Endothelial cell of umbilical vein (primary cell): ENCODE measurements around the gene PAK6. TPM values are rescaled to one million over a fixed set of nuclear protein-coding genes. Genes with fewer than 3 reads are reported as not detected.

ENCODE experiments used
- BruUV-seq: library from RNA; stranded (reverse); fragments of 400-500 nt; replicated peaks from 2 replicates; lab custom pipeline; 2021; lab: Mats Ljungman, UMichigan
- CTCF ChIA-PET: fragments of 300-600, 350-600 bp; sonication (Branson Sonifier 250); formaldehyde crosslinking; loops from one replicate; lab custom pipeline; 2021; ENCODE audit warnings: antibody characterized with exemption, inconsistent platforms; lab: Charles Lee
- POLR2A ChIA-PET: fragments of 300-600, 350-600 bp; sonication (Branson Sonifier 250); formaldehyde crosslinking; loops from one replicate; lab custom pipeline; 2021; ENCODE audit warnings: antibody characterized with exemption, inconsistent platforms; lab: Charles Lee
- DNase-seq: peaks from one replicate; pipeline ENCODE4 v3.0.0-alpha.2; 2011; ENCODE audit warnings: low read depth, low spot score
- FAIRE-seq: peaks from 2 replicates; lab custom pipeline; 2011; peaks lifted over from hg19 to GRCh38; lab: Jason Lieb, UNC
- H2AFZ ChIP-seq: 2 replicates; pipeline ENCODE4 v1.6.0; 2012; ENCODE audit warnings: low read depth, low read length, control low read depth, inconsistent platforms
- H3K27ac ChIP-seq: 2 replicates; pipeline ENCODE4 v1.5.1; 2011; ENCODE audit warnings: low read depth, mild to moderate bottlenecking, control low read depth, low read length, moderate library complexity; ENCODE audit not compliant: insufficient read depth
- H3K27me3 ChIP-seq, 2 experiments: 2 replicates each; pipeline versions ENCODE4 v1.6.0 to v1.6.1; 2011; ENCODE audit warnings: low read length in 2 of 2, mixed read lengths in 1 of 2; ENCODE audit not compliant: control insufficient read depth in 2 of 2, insufficient read depth in 2 of 2
- H3K36me3 ChIP-seq, 2 experiments: 2 replicates in 1 of 2; 3 replicates in 1 of 2; pipeline ENCODE4 v1.5.1; 2011; ENCODE audit warnings: low read length in 2 of 2, mild to moderate bottlenecking in 1 of 2, moderate library complexity in 1 of 2; ENCODE audit not compliant: control insufficient read depth in 2 of 2, insufficient read depth in 2 of 2; ENCODE audit errors: extremely low read depth in 1 of 2
- H3K4me1 ChIP-seq: 3 replicates; pipeline ENCODE4 v1.5.1; 2011; ENCODE audit warnings: mild to moderate bottlenecking, low read length; ENCODE audit not compliant: control insufficient read depth, insufficient read depth; ENCODE audit errors: extremely low read depth
- H3K4me2 ChIP-seq: 2 replicates; pipeline ENCODE4 v1.6.1; 2011; ENCODE audit warnings: low read length, control low read depth, mixed read lengths; ENCODE audit not compliant: insufficient read depth
- H3K4me3 ChIP-seq, 3 experiments: fragments of 200-600 bp in 1 of 3; sonication (generic), shearing (Covaris generic) in 1 of 3; replicated peaks in 1 of 3; 2 replicates each; pipeline ENCODE4 v1.5.1; 2011 to 2016; ENCODE audit warnings: control low read depth in 3 of 3, low read length in 3 of 3, mild to moderate bottlenecking in 2 of 3, inconsistent platforms in 1 of 3, low read depth in 1 of 3, moderate library complexity in 1 of 3; ENCODE audit not compliant: insufficient read depth in 1 of 3
- H3K79me2 ChIP-seq: 2 replicates; pipeline ENCODE4 v1.6.0; 2012; ENCODE audit warnings: low read length, inconsistent platforms; ENCODE audit not compliant: control insufficient read depth, insufficient read depth
- H3K9ac ChIP-seq: replicated peaks from 2 replicates; pipeline ENCODE3; 2011; ENCODE audit warnings: low read length, control low read depth; ENCODE audit not compliant: insufficient read depth; ENCODE audit errors: extremely low read depth
- H3K9me1 ChIP-seq: replicated peaks from 3 replicates; pipeline ENCODE4 v1.6.0; 2011; ENCODE audit warnings: mild to moderate bottlenecking, low read length; ENCODE audit not compliant: control insufficient read depth, insufficient read depth; ENCODE audit errors: extremely low read depth
- H3K9me3 ChIP-seq: replicated peaks from 2 replicates; pipeline ENCODE4 v1.5.1; 2012; ENCODE audit warnings: low read length, inconsistent platforms; ENCODE audit not compliant: control insufficient read depth, insufficient read depth
- H4K20me1 ChIP-seq: replicated peaks from 2 replicates; pipeline ENCODE3; 2011; ENCODE audit warnings: mild to moderate bottlenecking, low read length; ENCODE audit not compliant: control insufficient read depth, insufficient read depth; ENCODE audit errors: extremely low read depth
- CTCF ChIP-seq, 2 donors: IDR thresholded peaks; 1 replicate in 1 of 2; 2 replicates in 1 of 2; pipeline ENCODE4 v1.5.1; 2011; ENCODE audit warnings: low read length in 2 of 2, mild to moderate bottlenecking in 2 of 2, moderate library complexity in 2 of 2, control low read depth in 1 of 2, inconsistent platforms in 1 of 2, low read depth in 1 of 2; ENCODE audit not compliant: insufficient read depth in 1 of 2; ENCODE audit errors: extremely low read depth in 1 of 2
- EZH2 ChIP-seq: IDR thresholded peaks from 2 replicates; pipeline ENCODE4 v1.6.1; 2012; ENCODE audit warnings: borderline replicate concordance, low read depth, mild to moderate bottlenecking, moderate library complexity, low read length, inconsistent platforms; ENCODE audit not compliant: severe bottlenecking
- FOS ChIP-seq: IDR thresholded peaks from 2 replicates; pipeline ENCODE4 v1.6.1; 2011; ENCODE audit warnings: mild to moderate bottlenecking, low read length, moderate library complexity, borderline replicate concordance; ENCODE audit not compliant: insufficient read depth
- GATA2 ChIP-seq: IDR thresholded peaks from 2 replicates; pipeline ENCODE4 v1.7.0; 2011; ENCODE audit warnings: low read depth, mild to moderate bottlenecking, moderate library complexity, mixed read lengths, low read length; ENCODE audit not compliant: insufficient read length, insufficient read depth
- JUN ChIP-seq: IDR thresholded peaks from 2 replicates; pipeline ENCODE4 v1.6.1; 2011; ENCODE audit warnings: borderline replicate concordance, low read depth; ENCODE audit not compliant: insufficient read length, insufficient read depth
- MAX ChIP-seq: IDR thresholded peaks from 2 replicates; pipeline ENCODE4 v1.6.1; 2011; ENCODE audit not compliant: insufficient read depth, insufficient read length
- MYC ChIP-seq: IDR thresholded peaks from one replicate; pipeline ENCODE4 v1.6.1; 2011; ENCODE audit warnings: mild to moderate bottlenecking, low read depth, low read length
- POLR2A ChIP-seq: IDR thresholded peaks from 2 replicates; pipeline ENCODE4 v1.6.1; 2012; ENCODE audit warnings: low read depth, mild to moderate bottlenecking, control low read depth, low read length
- POLR2AphosphoS5 ChIP-seq: IDR thresholded peaks from 2 replicates; pipeline ENCODE4 v1.6.1; 2012; ENCODE audit warnings: low read depth, mild to moderate bottlenecking, control low read depth, low read length, moderate library complexity; ENCODE audit not compliant: insufficient read depth
- dilution Hi-C: fragments of 300-500 bp; cut with MboI; formaldehyde crosslinking; loops from one replicate; pipeline ENCODE4 v1.15.0; 2019; ENCODE audit warnings: low sequenced_read_pairs; ENCODE audit not compliant: extremely low pct_ligation_motif_present
- intact Hi-C: fragments of 100-400 bp; cut with micrococcal nuclease; formaldehyde crosslinking; loops from one replicate; pipeline ENCODE4 v1.10.0; 2022
- polyA plus RNA-seq, 4 experiments: library from polyadenylated mRNA; depleted of rRNA in 3 of 4; stranded (reverse) in 3 of 4; unstranded in 1 of 4; fragments of >200 nt; gene quantifications; 2 replicates each; pipeline versions ENCODE4 v1.2.1 to v1.2.3, GENCODE V29; 2011 to 2012; ENCODE audit warnings: missing spikeins in 1 of 4
- total RNA-seq: library from RNA; stranded (reverse); gene quantifications from 2 replicates; pipeline ENCODE4 v1.2.3, GENCODE V29; 2021

The PAK6 gene
- total and polyA plus RNA-seq, 2 donors (not counting 3 experiments of a cell fraction or from before 2014, with no cell fraction given), result not detected

GRCh38 chr15:40298216-40298935 is 59.5 kb downstream of the PAK6 start:
- Histone ChIP-seq H3K4me3 (no peak overlapping the region), H3K79me2 (no peaks in the 10 kb centered on the region), H3K27me3 (peaks cover 7 to 11% of the 10 kb centered on the region in 2 experiments), H3K9me1 (no peaks in the 10 kb centered on the region), H3K27ac (no peak overlapping the region), H3K36me3 (no peaks in the 10 kb centered on the region), H3K9ac (no peak overlapping the region), H3K4me1 (no peaks in the 10 kb centered on the region), H2AFZ (no peak overlapping the region), H3K9me3 (no peaks in the 10 kb centered on the region), H3K4me2 (no peak overlapping the region), H4K20me1 (no peaks in the 10 kb centered on the region)
- FAIRE-seq (no peak), DNase-seq (no peak)
- no TSS peak for BruUV-seq
- dilution Hi-C loops (no loop called here), intact Hi-C loops (no loop called here)
- POLR2A ChIA-PET, result no interaction called here
- CTCF ChIA-PET, result interaction anchor here (0.9 to 1.5 kb wide), 2 partner anchors 11 to 19 kb away, joined by 3 to 5 read pairs; no protein-coding TSS in a partner anchor
- TF ChIP-seq MAX (no peak), POLR2AphosphoS5 (no peak), EZH2 (no peak), JUN (no peak), MYC (no peak), POLR2A (no peak), GATA2 (no peak), FOS (no peak), CTCF (IDR thresholded peaks at IDR 0.05; ENCODE audit: extremely low read depth in 1 of 2, insufficient read depth in 1 of 2, low read depth in 1 of 2, low read length in 2 of 2) (no peak)
